ENCODE results near the gene POLD3. TPM values are rescaled to one million over a fixed set of nuclear protein-coding genes. Genes with fewer than 3 reads are reported as not detected.

POLD3 gene, protein sequence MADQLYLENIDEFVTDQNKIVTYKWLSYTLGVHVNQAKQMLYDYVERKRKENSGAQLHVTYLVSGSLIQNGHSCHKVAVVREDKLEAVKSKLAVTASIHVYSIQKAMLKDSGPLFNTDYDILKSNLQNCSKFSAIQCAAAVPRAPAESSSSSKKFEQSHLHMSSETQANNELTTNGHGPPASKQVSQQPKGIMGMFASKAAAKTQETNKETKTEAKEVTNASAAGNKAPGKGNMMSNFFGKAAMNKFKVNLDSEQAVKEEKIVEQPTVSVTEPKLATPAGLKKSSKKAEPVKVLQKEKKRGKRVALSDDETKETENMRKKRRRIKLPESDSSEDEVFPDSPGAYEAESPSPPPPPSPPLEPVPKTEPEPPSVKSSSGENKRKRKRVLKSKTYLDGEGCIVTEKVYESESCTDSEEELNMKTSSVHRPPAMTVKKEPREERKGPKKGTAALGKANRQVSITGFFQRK
- total RNA-seq = 8.9 TPM
- long read RNA-seq, partial matches to known transcripts = 1 of 6 reads
- long read RNA-seq, other reads (novel, unspliced or antisense) = 3 of 6 reads

DNA sequence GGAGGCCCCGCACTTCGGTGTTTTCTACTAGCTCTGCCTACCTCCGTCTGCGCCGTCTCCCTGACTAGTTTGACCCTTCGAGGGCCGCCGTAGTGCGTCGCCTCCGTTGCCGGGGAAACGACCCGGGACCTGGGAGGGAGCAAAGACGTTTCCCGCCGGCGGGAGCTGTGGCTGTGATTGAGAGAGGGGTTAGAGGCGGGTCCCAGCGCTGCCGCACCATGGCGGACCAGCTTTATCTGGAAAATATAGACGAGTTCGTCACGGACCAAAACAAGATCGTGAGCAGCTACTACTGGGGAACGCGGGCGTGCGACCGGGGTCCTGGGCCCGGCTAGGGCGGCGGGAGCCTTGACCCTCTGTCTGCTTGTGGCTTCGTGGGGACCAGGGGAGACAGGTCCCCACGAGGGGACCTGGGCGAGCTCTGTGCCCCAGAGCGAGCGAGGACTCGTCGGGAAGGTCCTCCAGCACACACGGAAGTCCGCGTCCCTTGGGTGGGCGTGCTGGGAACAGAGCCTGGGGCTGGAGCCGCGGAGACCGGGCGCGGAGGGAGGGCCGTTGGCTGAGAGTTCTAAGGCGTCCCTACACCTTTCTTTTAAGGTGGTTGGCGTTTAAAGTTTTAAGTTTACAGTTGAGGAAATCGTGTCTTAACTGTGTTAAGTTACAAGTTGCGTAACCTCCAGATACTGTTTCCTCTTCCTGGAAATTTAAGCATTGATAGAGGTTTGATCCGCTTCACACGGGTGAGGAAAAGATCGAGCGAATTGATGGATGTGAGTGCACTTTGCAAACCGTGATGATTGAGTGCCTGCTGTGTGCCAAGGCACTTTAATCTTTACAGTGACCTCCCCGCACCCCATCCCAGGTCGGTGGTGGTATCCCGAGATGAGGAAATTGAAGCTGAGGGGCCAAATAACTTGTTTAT, at the start of gene POLD3:
Gene POLD3, plus strand, starts transcription at position 142 of the 922 bp plus-strand sequence. Its CDS starts 77 bp downstream, at position 219.
- intact Hi-C loops (cut with micrococcal nuclease) = no loop called here
- peak; percentile 99 for ATAC-seq
- DNase-seq = peak; percentile 96

DNA sequence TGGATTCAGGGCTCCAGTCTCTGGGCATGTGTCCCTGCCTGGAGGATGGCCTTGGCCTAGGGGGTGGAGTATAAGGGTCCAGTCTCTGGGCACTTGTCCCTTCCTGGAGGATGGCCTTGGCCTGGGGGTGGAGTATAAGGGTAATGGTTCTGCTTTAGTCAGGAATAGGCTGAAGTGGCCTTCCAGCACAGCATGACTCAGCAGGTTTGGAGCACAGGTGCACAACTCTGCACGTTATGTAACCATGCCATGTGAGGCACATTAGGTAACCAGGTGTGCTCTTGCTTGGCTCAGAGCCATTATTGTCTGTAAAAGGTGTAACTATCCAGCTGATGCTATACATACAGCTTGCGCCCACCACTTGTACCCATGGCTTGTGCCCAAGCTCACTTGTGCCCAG, 48.4 kb upstream of the POLD3 start:
- DNase-seq = no peak
- intact Hi-C loops (cut with micrococcal nuclease) = no loop called here
- ATAC-seq = no peak

DNA sequence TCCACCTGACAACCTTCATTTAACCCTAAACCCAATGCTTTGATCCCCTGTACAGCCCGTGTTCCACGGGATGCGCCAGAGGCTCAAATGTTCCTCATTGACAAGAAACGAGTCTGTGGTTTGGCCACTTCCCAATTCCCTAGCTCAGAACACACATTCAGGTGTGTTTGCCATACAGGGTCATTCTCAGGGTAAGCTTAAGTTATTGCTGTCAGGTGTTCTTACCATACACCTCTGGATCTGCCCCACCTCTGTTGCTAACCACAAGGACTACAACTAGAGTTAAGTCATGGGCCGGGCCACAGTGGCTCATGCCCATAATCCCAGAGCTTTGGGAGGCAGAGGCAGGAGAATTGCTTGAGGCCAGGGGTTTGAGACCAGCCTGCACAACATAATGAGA, 45.6 kb upstream of the POLD3 start:
- ATAC-seq (no peak), DNase-seq (no peak)
- intact Hi-C loops (cut with micrococcal nuclease) = no loop called here

DNA sequence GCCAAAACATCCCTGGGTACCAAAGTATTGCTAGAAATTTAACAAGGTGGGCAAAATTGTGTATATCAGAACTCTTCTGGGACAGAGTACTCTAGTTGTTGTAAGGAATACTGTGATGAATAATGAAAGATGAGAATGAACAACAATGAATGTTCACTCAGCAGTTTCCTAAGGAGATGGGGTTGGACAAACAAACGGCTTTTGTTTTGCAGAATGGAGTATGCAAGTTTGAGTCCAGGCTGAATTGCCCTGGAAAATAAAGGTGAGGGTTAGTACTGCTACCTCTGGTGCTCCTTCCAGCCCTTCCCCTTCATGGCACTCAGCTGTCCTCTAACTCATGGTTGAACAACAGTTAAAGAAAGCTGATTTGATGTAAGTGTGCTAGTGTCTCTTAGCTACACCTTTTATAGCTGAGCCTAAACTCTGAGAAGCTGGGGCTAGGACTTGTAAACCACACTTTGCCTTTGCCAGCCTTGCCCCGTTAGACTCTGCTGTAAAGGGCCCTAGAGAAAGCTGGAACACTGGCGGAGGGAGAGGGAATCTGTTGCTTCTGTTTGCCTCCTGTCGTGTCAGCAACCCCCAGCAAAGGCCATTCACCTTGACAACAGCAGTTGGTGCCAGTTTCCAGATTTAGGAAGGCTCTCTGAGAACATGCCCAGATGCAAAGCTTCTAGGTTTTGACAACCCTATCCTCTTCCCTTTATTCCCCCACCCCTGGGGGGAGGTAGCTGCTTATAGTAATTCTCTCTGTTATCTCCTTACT, 41.2 kb upstream of the POLD3 start:
- ATAC-seq (peak; percentile 40), DNase-seq (no peak)
- intact Hi-C loops (cut with micrococcal nuclease) = no loop called here

DNA sequence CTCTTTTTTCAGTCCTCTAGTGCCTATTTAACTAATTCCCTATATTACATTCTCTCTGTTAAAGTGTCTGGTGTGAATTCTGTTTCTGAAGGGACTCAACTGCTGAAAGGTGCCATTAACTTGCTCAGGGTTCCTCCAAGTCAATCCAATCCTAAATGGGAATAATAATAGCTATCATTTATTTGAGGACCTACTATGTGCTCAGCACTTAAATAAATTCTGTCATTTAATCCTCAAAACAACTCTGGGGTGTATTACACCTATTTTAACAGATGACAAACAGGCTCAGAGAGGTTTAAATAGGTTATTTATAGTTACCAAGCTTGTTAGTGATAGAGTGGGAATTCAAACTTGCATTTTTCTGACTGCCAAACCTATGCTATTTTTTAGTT, 40.6 kb upstream of the POLD3 start:
- no peak for DNase-seq
- intact Hi-C loops (cut with micrococcal nuclease) = no loop called here
- ATAC-seq = no peak

DNA sequence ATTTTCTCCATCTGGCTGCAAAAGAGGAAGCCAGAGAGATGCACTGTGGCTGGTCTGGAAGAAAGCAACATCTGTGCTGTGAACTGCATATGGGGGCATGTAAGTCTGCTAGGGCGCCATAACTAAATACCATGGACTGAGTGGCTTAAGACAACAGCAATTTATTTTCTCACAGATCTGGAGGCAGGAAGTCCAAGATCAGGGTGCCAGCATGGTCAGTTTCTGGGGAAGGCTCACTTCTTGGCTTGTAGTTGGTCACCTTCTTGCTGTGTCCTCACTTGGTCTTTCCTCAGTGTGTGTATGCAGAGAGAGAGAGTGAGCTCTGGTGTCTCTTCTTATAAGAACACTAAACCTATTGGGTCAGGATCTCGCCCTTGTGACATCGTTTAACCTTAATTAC, 34.9 kb upstream of the POLD3 start:
- ATAC-seq = no peak

DNA sequence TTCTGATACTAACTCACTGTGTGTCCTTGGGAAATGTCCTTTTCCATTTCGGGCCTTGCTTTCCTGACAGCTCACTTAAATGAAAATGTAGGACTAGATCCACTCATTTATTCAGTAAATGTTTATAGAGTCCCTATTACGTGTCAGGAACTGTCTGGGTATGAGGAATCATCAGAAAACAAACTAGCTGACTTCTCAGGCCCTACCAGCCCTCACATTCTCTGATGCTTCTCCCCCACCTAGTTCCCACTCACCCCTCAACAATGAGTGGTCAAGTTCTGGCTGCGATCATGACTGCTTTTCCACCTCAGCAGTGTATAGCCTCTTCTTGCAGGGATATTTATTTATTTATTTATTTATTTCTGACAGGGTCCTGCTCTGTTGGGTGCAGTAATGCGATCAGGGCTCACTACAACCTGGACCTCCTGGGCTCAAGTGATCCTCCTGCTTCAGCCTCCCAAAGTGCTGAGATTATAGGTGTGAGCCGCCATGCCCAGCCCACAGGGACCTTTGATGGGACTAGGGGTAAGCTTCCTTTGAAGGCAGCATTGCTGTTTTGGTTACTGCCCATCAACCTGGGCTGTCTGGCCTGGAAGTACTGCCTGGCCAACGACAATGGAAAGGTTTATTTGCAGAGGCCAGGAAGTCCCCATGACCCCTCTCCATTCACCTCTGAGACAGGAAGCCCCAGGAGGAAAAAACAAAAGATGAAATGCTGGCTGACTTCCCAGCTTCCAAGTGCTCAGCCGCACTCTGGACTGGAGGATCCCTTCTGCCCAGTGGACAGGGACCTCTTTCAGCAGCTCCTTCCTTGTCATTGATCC, 33.1 kb upstream of the POLD3 start:
- ATAC-seq = peak; percentile 45
- DNase-seq = no peak
- intact Hi-C loops (cut with micrococcal nuclease) = no loop called here

More for the DNA sequence above, 34.9 kb upstream of the POLD3 start:
- intact Hi-C loops (cut with micrococcal nuclease) = no loop called here
- no peak for DNase-seq

DNA sequence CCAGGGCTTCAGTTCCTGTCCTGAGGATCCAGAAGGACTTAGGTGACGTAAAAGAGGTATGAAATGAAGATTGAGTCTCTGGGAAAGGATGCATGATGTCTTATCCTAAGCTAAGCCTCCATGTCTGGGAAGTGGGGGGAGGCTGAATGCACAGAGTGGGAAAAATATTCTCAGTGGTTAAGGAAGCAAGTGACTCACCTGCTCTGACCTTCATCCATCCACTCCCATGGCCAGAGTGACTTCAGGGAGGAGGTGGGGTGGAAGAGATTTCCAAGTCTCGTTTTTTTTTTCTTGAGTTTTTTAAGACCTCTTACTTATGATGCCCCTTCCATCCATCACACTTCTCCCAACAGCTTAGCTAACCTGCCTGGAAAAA, 32.5 kb upstream of the POLD3 start:
- no peak for ATAC-seq
- intact Hi-C loops (cut with micrococcal nuclease) = no loop called here
- DNase-seq = no peak

DNA sequence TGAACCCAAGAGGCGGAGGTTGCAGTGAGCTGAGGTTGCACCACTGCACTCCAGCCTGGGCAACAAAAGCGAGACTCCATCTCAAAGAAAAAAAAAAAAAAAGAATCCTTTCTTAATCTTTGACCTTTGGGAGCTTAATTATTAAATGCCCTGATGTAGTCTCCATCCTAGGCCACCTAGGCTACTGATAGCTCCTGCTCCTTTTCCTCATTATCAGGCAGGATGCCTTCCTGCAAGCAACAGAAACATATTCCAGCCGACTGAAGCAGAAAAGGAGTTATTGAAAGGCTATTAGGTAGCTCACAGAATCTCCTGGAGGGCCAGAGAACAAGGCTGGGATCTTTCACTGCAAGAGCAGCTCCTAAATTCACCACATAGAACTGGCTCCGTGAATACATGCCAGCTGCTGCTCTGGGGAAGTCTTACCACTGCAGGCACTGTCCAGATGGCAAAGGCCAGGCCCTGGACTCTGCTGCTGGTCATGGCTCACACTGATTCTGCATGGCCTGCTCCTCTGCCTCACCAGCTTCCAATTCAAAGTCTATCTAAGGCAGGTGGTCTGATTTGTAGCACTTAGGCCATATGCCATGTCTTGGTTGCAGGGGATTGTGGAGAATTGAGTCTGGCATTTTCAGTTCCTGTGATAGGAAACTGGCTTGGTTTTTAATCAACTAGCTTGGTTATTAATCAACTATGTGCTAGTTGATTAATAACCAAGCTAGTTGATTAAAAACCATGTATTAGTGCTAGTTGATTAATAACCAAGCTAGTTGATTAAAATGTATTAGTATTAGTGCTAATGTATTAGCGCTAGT, 26.0 kb upstream of the POLD3 start:
- intact Hi-C loops (cut with micrococcal nuclease) = no loop called here
- ATAC-seq (no peak), DNase-seq (no peak)

DNA sequence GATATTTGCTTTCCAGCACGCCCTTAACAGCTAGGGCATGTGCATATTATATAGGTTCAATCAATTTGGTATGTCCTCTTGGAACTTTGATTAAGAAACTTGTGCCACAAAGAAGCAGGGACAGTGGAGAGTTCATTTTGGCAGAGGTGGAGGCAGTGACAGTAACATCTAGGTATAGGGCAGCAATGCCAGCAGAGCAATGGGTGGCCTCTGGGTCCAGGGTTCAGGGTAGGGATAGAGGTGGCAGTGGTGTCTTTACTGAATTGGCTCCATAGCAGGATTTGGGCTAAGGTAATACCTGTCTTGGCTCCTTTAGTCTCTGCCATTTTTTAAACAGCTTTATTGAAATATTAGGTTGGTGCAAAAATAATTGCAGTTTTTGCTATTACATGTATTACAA, 24.4 kb upstream of the POLD3 start:
- ATAC-seq (no peak), DNase-seq (no peak)
- intact Hi-C loops (cut with micrococcal nuclease) = no loop called here

DNA sequence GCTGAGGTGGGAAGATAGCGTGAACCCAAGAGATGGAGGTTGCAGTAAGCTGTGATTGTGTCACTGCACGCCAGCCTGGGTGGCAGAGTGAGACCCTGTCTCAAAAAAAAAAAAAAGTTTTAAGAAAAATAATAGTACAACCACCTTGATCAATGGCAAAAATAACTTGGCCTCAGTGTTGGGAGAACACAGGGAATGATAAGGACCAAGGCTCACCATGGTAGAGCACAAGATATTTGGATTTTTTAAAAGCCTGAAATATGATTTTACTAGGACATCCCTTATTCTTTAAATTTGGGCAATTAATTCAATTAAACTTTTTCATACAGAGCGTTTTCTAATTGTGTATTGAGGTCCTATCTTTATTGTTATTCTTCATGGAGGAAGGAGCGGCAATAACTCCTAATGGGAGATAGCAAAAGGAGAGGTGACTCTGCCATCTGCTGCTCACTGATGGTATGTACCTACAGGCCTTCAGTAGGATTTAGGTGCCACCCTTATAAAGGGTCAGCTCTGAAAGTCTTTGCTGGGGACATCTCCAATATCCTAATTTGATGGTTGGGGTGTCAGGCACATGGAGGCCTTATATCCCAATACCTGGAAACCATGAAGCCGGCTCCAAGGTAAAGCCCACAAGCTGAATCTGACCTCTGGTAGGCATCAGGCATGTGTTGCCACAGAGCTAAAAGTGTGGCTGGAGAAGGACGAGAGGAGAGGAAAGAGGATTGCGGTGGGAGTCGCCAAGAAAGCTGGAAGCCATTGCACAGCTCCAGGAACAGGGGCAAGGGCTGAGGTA, 21.9 kb upstream of the POLD3 start:
- ATAC-seq = peak; percentile 73
- intact Hi-C loops (cut with micrococcal nuclease) = loop anchor here (2.0 to 5.0 kb wide), 2 partner anchors 118 to 183 kb away; no protein-coding TSS in a partner anchor
- no peak for DNase-seq

DNA sequence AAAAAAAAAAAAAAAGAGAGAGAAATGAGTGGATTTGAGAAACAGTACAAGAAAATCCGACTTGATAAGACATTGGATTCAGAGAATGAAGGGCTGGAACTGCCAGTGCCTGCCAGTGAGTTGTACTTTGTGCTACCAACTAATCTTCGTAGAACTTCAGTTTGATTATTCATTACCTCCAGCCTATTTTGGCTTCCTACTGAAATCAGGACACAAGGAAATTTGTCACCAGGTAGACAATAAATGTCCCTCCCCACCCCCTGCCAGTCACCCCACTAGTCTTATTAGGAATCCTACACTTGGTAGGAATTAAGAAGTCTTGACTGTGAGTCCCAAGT, 21.4 kb upstream of the POLD3 start:
- intact Hi-C loops (cut with micrococcal nuclease) = loop anchor here (2.0 to 5.0 kb wide), 2 partner anchors 118 to 184 kb away; no protein-coding TSS in a partner anchor
- ATAC-seq (no peak), DNase-seq (no peak)

DNA sequence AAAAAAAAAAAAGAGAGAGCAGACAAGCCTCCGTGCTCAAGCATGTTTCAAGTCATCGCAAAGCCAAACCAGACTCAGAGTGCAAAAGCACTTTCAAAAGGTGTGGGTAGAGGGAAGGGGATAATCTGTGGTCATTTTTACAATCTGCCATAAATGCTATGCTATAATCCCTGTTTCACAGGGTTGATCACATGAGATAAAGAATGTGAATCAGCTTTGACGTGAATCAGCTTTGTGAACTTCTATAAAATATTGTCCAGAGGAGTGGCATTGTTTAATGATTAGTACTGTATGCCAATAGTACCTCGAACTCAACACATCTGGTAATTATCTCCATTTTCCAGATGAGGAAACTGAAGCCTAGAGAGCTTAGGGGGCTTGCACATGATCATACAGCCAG, 20.0 kb upstream of the POLD3 start:
- ATAC-seq (no peak), DNase-seq (no peak)
- intact Hi-C loops (cut with micrococcal nuclease) = loop anchor here (5.0 kb wide), 1 partner anchor 185 kb away; no protein-coding TSS in a partner anchor

DNA sequence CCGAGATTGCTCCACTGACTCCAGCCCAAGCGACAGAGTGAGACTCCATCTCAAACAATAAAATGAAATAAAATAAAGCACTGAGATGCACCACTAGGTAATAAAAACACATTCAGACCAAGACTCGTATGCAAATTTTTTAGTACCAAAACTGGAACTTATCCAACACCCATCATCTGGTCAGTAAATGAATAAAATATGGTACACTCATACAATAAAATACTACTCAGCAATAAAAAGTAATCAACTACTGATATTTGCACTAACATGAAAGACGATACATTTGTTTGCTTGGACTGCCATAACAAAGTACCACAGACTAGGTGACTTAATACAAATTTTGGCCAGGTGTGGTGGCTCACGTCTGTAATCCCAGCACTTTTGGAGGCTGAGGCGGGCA, 17.8 kb upstream of the POLD3 start:
- DNase-seq (no peak), ATAC-seq (no peak)
- intact Hi-C loops (cut with micrococcal nuclease) = loop anchor here (5.0 kb wide), 1 partner anchor 187 kb away; no protein-coding TSS in a partner anchor

DNA sequence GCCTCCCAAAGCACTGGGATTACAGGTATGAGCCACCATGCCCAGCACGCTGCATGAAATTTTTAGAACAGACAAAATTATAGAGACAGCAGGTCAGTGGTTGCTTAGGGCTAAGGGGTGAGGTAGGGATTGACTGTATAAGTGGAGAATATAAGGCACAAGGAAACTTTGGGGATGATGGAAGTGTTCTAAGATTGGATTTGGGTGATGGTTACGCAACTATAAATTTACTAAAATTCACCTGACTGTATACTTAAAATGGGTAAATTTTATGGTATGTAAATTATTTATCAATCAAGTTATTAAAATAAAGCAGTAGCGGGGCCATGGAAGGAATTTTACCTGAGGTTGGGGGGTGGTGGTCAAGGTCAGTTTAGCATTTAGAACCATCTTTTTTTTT, 16.4 kb upstream of the POLD3 start:
- ATAC-seq = no peak
- no peak for DNase-seq
- intact Hi-C loops (cut with micrococcal nuclease) = no loop called here

DNA sequence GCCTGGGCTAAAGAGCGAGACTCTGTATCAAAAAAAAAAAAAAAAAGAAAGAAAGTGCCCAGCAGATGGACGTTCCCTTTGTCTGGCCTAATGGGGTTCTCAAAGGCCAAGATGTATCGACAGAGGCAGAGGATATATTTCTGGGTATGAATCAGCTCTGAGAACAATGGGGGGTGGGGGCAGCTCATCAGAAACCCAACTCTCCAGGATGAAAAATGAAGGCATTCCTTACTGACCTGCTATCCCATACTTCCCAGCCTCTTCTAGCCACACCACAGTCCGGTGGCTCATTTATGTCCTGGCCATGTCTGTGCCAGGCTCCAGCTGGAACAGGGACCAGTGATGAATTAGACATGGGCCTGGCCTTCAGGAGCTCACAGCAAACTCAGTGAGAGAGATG, 15.2 kb upstream of the POLD3 start:
- intact Hi-C loops (cut with micrococcal nuclease) = no loop called here
- DNase-seq (no peak), ATAC-seq (no peak)

All from left ventricle myocardium superior (tissue), 1 donor.